SK-N-SH treated with all-trans-retinoic acid at 6 μM for 48 hours (cell line): ENCODE measurements around the gene PLD3.

ENCODE experiments used
- ATAC-seq: fragments of 200-7000 bp; cut with Tn5 transposase; 3 replicates; pipeline ENCODE4 v1.9.1; 2020; ENCODE audit warnings: mild to moderate bottlenecking, moderate library complexity
- ARNTL ChIP-seq: fragments of 450-650 bp; formaldehyde crosslinking; IDR thresholded peaks from 2 replicates; pipeline ENCODE4 v1.5.0; 2020; ENCODE audit warnings: low read depth, mild to moderate bottlenecking, moderate library complexity, borderline replicate concordance
- BACH2 ChIP-seq: fragments of 250-450 bp; sonication (Bioruptor Pico); IDR thresholded peaks from 2 replicates; pipeline ENCODE4 v1.9.0; 2021; ENCODE audit warnings: mild to moderate bottlenecking, borderline replicate concordance
- CREB5 ChIP-seq: fragments of 250-450 bp; sonication (Bioruptor Pico); IDR thresholded peaks from 2 replicates; pipeline ENCODE4 v1.5.1; 2020; ENCODE audit warnings: low read depth, mild to moderate bottlenecking, moderate library complexity
- CSDC2 ChIP-seq: fragments of 250-450 bp; sonication (Bioruptor Pico); IDR thresholded peaks from 2 replicates; pipeline ENCODE4 v1.5.0; 2020; ENCODE audit warnings: mild to moderate bottlenecking, moderate library complexity
- ESRRG ChIP-seq: fragments of 250-450 bp; sonication (Bioruptor Pico); IDR thresholded peaks from 2 replicates; pipeline ENCODE4 v1.6.1; 2021; ENCODE audit warnings: mild to moderate bottlenecking
- GLIS3 ChIP-seq: fragments of 250-450 bp; sonication (Bioruptor Pico); IDR thresholded peaks from 2 replicates; pipeline ENCODE4 v1.5.0; 2020; ENCODE audit warnings: mild to moderate bottlenecking, moderate library complexity
- ISL1 ChIP-seq: fragments of 250-450 bp; sonication (Bioruptor Pico); IDR thresholded peaks from 2 replicates; pipeline ENCODE4 v2.1.2; 2022; ENCODE audit warnings: mild to moderate bottlenecking, moderate library complexity
- OSR1 ChIP-seq: fragments of 250-450 bp; sonication (Bioruptor Pico); IDR thresholded peaks from 2 replicates; pipeline ENCODE4 v1.8.0; 2022; ENCODE audit warnings: moderate library complexity, mild to moderate bottlenecking, inconsistent platforms
- PATZ1 ChIP-seq: fragments of 250-450 bp; sonication (Bioruptor Pico); IDR thresholded peaks from 2 replicates; pipeline ENCODE4 v1.8.0; 2020; ENCODE audit warnings: mild to moderate bottlenecking, moderate library complexity, borderline replicate concordance
- POU6F1 ChIP-seq: fragments of 250-450 bp; sonication (Bioruptor Pico); IDR thresholded peaks from 2 replicates; pipeline ENCODE4 v1.8.0; 2021; ENCODE audit warnings: low read depth, mild to moderate bottlenecking, moderate library complexity, borderline replicate concordance
- PPARA ChIP-seq: fragments of 250-450 bp; sonication (Bioruptor Pico); IDR thresholded peaks from 2 replicates; pipeline ENCODE4 v1.5.0; 2020; ENCODE audit warnings: mild to moderate bottlenecking, borderline replicate concordance
- RARB ChIP-seq: fragments of 250-450 bp; sonication (Bioruptor Pico); IDR thresholded peaks from 2 replicates; pipeline ENCODE4 v1.8.0; 2021; ENCODE audit warnings: mild to moderate bottlenecking, moderate library complexity
- TCF4 ChIP-seq: fragments of 250-450 bp; sonication (Bioruptor Pico); IDR thresholded peaks from 2 replicates; pipeline ENCODE4 v1.8.0; 2021; ENCODE audit warnings: mild to moderate bottlenecking, moderate library complexity, borderline replicate concordance
- TOX ChIP-seq: fragments of 250-450 bp; sonication (Bioruptor Pico); IDR thresholded peaks from 2 replicates; pipeline ENCODE4 v1.8.0; 2021; ENCODE audit warnings: mild to moderate bottlenecking, moderate library complexity, borderline replicate concordance
- TSHZ2 ChIP-seq: fragments of 250-450 bp; sonication (Bioruptor Pico); IDR thresholded peaks from 2 replicates; pipeline ENCODE4 v1.5.0; 2020; ENCODE audit warnings: mild to moderate bottlenecking, moderate library complexity
- ZC3H10 ChIP-seq: fragments of 250-450 bp; sonication (Bioruptor Pico); IDR thresholded peaks from 2 replicates; pipeline ENCODE4 v1.5.1; 2021; ENCODE audit warnings: mild to moderate bottlenecking, moderate library complexity
- ZFP3 ChIP-seq: fragments of 250-450 bp; sonication (Bioruptor Pico); IDR thresholded peaks from 2 replicates; pipeline ENCODE4 v1.5.0; 2020; ENCODE audit warnings: mild to moderate bottlenecking, moderate library complexity
- ZFP30 ChIP-seq: fragments of 450-650 bp; formaldehyde crosslinking; IDR thresholded peaks from 2 replicates; pipeline ENCODE4 v1.5.0; 2022; ENCODE audit warnings: mild to moderate bottlenecking, moderate library complexity
- ZNF565 ChIP-seq: fragments of 450-650 bp; formaldehyde crosslinking; conservative IDR thresholded peaks from 2 replicates; pipeline ENCODE4 v1.5.0; 2020; ENCODE audit warnings: low read depth, mild to moderate bottlenecking, moderate library complexity
- ZNF70 ChIP-seq: fragments of 450-650 bp; formaldehyde crosslinking; IDR thresholded peaks from 2 replicates; pipeline ENCODE4 v1.5.0; 2020; ENCODE audit warnings: mild to moderate bottlenecking, moderate library complexity
- ZNF8 ChIP-seq: fragments of 450-650 bp; formaldehyde crosslinking; IDR thresholded peaks from 2 replicates; pipeline ENCODE4 v1.5.0; 2020; ENCODE audit warnings: mild to moderate bottlenecking, moderate library complexity
- TF ChIP-seq, protein P1 (sequence below): fragments of 250-450 bp; sonication (Bioruptor Pico); IDR thresholded peaks from 2 replicates; pipeline ENCODE4 v1.5.1; 2021; ENCODE audit warnings: mild to moderate bottlenecking, moderate library complexity

Gene PLD3

GRCh38 chr19:40358773-40359172 lies 10.3 kb downstream of the PLD3 start:
- no peak for ATAC-seq
- TF ChIP-seq OSR1 (no peak), POU6F1 (no peak), ZNF565 (CRISPR knock-in tag) (no peak), BACH2 (CRISPR knock-in tag) (no peak), ZFP3 (CRISPR knock-in tag) (no peak), ZNF8 (CRISPR knock-in tag) (no peak), GLIS3 (no peak), TCF4 (CRISPR knock-in tag) (no peak), ZFP30 (no peak), PATZ1 (CRISPR knock-in tag) (no peak), ZNF70 (no peak), ZC3H10 (CRISPR knock-in tag) (no peak), PPARA (no peak), ISL1 (CRISPR knock-in tag) (no peak), RARB (no peak)

DNA sequence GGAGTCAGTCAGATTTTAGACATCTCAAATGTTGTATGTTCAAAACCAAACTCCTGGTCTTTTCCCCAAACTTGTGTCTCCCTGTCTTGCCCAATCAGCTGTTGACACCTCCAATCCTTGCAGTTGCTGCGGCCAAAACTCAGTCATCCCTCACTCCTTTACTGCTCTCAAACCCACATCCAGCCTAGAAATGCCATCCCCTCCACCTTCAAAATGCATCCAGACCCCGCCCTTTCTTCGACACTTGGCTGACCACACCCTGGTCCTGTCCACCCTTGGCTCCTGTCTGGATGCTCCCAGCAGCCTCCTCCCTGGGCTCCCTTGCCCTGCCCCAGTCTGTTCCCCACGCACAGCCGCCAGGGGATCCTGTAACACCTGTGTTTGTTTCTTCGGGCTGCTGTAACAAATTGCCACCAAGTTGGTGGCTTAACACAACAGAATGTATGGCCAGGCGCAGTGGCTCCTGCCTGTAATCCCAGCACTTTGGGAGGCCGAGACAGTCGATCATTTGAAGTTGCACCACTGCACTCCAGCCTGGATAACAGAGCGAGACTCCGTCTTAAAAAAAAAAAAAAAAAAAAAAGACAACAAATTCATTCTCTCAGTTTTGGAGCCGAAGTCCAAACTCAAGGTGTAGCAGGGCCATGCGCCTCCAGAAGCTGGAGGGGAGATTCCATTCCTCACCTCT lies 11.7 kb downstream of the PLD3 start:
- ATAC-seq: no peak
- TF ChIP-seq GLIS3: no peak
- no peak for TF ChIP-seq CSDC2 (CRISPR knock-in tag)
- TF ChIP-seq ZFP30: no peak
- no peak for TF ChIP-seq ZFP3 (CRISPR knock-in tag)
- no peak for TF ChIP-seq RARB
- no peak for TF ChIP-seq ZNF70
- TF ChIP-seq OSR1: no peak
- TF ChIP-seq TOX (CRISPR knock-in tag): no peak
- TF ChIP-seq ZC3H10 (CRISPR knock-in tag): no peak
- TF ChIP-seq TCF4 (CRISPR knock-in tag): no peak
- no peak for TF ChIP-seq PATZ1 (CRISPR knock-in tag)
- TF ChIP-seq POU6F1: no peak
- TF ChIP-seq PPARA: no peak
- no peak for TF ChIP-seq ZNF565 (CRISPR knock-in tag)
- no peak for TF ChIP-seq TSHZ2 (CRISPR knock-in tag)
- TF ChIP-seq ARNTL (CRISPR knock-in tag): no peak
- no peak for TF ChIP-seq CREB5
- TF ChIP-seq ESRRG (CRISPR knock-in tag): no peak
- TF ChIP-seq, protein P1, sequence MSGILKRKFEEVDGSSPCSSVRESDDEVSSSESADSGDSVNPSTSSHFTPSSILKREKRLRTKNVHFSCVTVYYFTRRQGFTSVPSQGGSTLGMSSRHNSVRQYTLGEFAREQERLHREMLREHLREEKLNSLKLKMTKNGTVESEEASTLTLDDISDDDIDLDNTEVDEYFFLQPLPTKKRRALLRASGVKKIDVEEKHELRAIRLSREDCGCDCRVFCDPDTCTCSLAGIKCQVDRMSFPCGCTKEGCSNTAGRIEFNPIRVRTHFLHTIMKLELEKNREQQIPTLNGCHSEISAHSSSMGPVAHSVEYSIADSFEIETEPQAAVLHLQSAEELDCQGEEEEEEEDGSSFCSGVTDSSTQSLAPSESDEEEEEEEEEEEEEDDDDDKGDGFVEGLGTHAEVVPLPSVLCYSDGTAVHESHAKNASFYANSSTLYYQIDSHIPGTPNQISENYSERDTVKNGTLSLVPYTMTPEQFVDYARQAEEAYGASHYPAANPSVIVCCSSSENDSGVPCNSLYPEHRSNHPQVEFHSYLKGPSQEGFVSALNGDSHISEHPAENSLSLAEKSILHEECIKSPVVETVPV (CRISPR knock-in tag): no peak
- TF ChIP-seq ISL1 (CRISPR knock-in tag): no peak
- TF ChIP-seq, all 23 proteins: peak for 0
